Kidney epithelial cell (primary cell): ENCODE results near the gene OR56B1. TPM values are rescaled to one million over a fixed set of nuclear protein-coding genes. Genes with fewer than 3 reads are reported as not detected.

ENCODE experiments used
- DNase-seq: peaks from one replicate; pipeline ENCODE4 v3.0.0-alpha.2; 2010; ENCODE audit warnings: low read depth
- H3K27me3 ChIP-seq: 2 replicates; pipeline ENCODE4 v1.6.0; 2011; ENCODE audit warnings: low read length; ENCODE audit not compliant: control insufficient read depth, insufficient read depth
- H3K36me3 ChIP-seq: 2 replicates; pipeline ENCODE4 v1.5.1; 2011; ENCODE audit warnings: low read length; ENCODE audit not compliant: control insufficient read depth, insufficient read depth
- H3K4me3 ChIP-seq: 2 replicates; pipeline ENCODE4 v1.5.1; 2011; ENCODE audit warnings: low read depth, mild to moderate bottlenecking, control low read depth, low read length
- CTCF ChIP-seq: IDR thresholded peaks from 2 replicates; pipeline ENCODE4 v1.5.1; 2011; ENCODE audit warnings: mild to moderate bottlenecking, moderate library complexity, low read length, control low read depth, inconsistent platforms; ENCODE audit not compliant: insufficient read depth, poor library complexity, severe bottlenecking
- total RNA-seq: library from RNA; depleted of rRNA; stranded (reverse); fragments of >200 nt; gene quantifications from 2 replicates; pipeline ENCODE4 v1.2.3, GENCODE V29; 2015

Gene OR56B1
- total RNA-seq, 1 donor from 2014 or later: not detected

GRCh38 chr11:5719703-5720495, 16.3 kb upstream of the OR56B1 start:
- Histone ChIP-seq H3K27me3 (no peaks in the 10 kb centered on the region), H3K36me3 (no peaks in the 10 kb centered on the region), H3K4me3 (no peak overlapping the region)
- no peak for TF ChIP-seq CTCF
- DNase-seq: no peak

- Histone ChIP-seq H3K27me3 (no peaks in the 10 kb centered on the region), H3K36me3 (no peaks in the 10 kb centered on the region), H3K4me3 (no peak overlapping the region)
- no peak for DNase-seq
- no peak for TF ChIP-seq CTCF
These were observed 13.6 kb upstream of the OR56B1 start for GRCh38 chr11:5722622-5723021.

GRCh38 chr11:5726351-5726750, 9.9 kb upstream of the OR56B1 start:
- no peak for DNase-seq
- Histone ChIP-seq H3K27me3 (no peaks in the 10 kb centered on the region), H3K4me3 (no peak overlapping the region), H3K36me3 (no peaks in the 10 kb centered on the region)
- no peak for TF ChIP-seq CTCF

DNA sequence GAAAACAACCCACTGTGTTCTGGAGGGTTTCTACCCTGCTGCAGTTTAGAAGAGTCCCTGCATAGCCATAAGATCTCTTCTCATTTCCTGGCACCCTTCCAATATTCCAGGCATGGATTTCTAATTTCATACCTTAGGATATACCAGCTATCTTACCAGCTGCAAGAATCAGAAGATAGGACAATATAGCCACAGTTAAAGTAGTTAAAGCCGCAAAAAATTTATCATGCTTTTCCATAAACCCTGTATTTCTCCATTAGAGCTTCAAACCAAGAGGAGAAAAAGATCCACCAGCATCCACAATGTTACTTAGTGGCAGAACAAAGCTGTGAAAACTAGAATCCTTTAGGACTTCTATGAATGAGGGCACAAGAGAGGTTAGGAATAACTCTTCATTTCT, 8.6 kb upstream of the OR56B1 start:
- no peaks in the 10 kb centered on the region for H3K36me3 ChIP-seq
- H3K4me3 ChIP-seq: no peak overlapping the region
- H3K27me3 ChIP-seq: no peaks in the 10 kb centered on the region
- no peak for DNase-seq
- no peak for TF ChIP-seq CTCF

GRCh38 chr11:5737091-5737490, 843 bp downstream of the OR56B1 start:
- H3K4me3 ChIP-seq: no peak overlapping the region
- no peaks in the 10 kb centered on the region for H3K27me3 ChIP-seq
- DNase-seq: no peak
- H3K36me3 ChIP-seq: no peaks in the 10 kb centered on the region
- no peak for TF ChIP-seq CTCF
